K562 (cell line): ENCODE measurements around the gene R3HDM2. TPM values are rescaled to one million over a fixed set of nuclear protein-coding genes. Genes with fewer than 3 reads are reported as not detected.

Experiments used
- CC2D1A ChIP-seq: fragments of 450-650 bp; IDR thresholded peaks from 2 replicates; pipeline ENCODE4 v1.6.1; 2017; ENCODE audit warnings: mild to moderate bottlenecking
- HIVEP1 ChIP-seq: fragments of 250-450 bp; sonication (Bioruptor Pico); IDR thresholded peaks from 2 replicates; pipeline ENCODE4 v1.4.0; 2020; ENCODE audit warnings: mild to moderate bottlenecking
- ILF3 ChIP-seq: fragments of 450-650 bp; IDR thresholded peaks from 2 replicates; pipeline ENCODE4 v1.6.1; 2018; ENCODE audit warnings: antibody characterized with exemption, mild to moderate bottlenecking, moderate library complexity, borderline replicate concordance
- MYC ChIP-seq, 2 experiments: fragments of 250-450 bp in 1 of 2; sonication (Bioruptor Pico) in 1 of 2; IDR thresholded peaks; 2 replicates each; pipeline versions ENCODE4 v1.5.1 to v1.6.1; 2012 to 2021; ENCODE audit warnings: low read depth in 2 of 2, borderline replicate concordance in 1 of 2, improper control_type of control experiment in 1 of 2, low read length in 1 of 2, mild to moderate bottlenecking in 1 of 2, moderate library complexity in 1 of 2
- XRCC3 ChIP-seq: fragments of 450-650 bp; IDR thresholded peaks from 2 replicates; pipeline ENCODE4 v1.6.1; 2017; ENCODE audit warnings: mild to moderate bottlenecking, moderate library complexity
- ZNF584 ChIP-seq: fragments of 200-800 bp; sonication (Bioruptor generic); IDR thresholded peaks from 2 replicates; pipeline ENCODE4 v1.6.1; 2016; ENCODE audit warnings: low read depth, mild to moderate bottlenecking, missing genetic modification characterization, missing compliant biosample characterization
- polyA plus RNA-seq, 8 experiments: library from polyadenylated mRNA; depleted of rRNA in 4 of 8; stranded (reverse) in 5 of 8; unstranded in 3 of 8; fragments of >200 nt; fragmentation: Nextera tagmentation in 2 of 8; fragmentation: Illumina TruSeq in 1 of 8; extraction: Ambion mirVana in 2 of 8; extraction: Trizol in 1 of 8; gene quantifications; 2 replicates each; pipeline versions ENCODE4 v1.2.1 to v1.2.3, GENCODE V29; 2011 to 2014; ENCODE audit warnings: inconsistent platforms in 1 of 8, missing spikeins in 1 of 8
- total RNA-seq, 7 experiments: library from RNA; depleted of rRNA in 6 of 7; stranded (reverse); fragments of >200 nt in 6 of 7; fragmentation: Illumina TruSeq in 2 of 7; extraction: Trizol in 2 of 7; gene quantifications; 2 replicates each; pipeline versions ENCODE4 v1.2.1 to v1.2.3, GENCODE V29; 2011 to 2021; ENCODE audit warnings: low replicate concordance in 1 of 7
- TF ChIP-seq, protein P1 (sequence below), 2 experiments: fragments of 450-650 bp; formaldehyde crosslinking in 1 of 2; IDR thresholded peaks; 2 replicates each; pipeline versions ENCODE4 v1.4.0 to v1.6.1; 2014 to 2020; ENCODE audit warnings: mild to moderate bottlenecking in 2 of 2, borderline replicate concordance in 1 of 2, low read depth in 1 of 2
- TF ChIP-seq, protein P2 (sequence below): fragments of 150-350 bp; conservative IDR thresholded peaks from 2 replicates; pipeline ENCODE4 v1.6.1; 2014; ENCODE audit warnings: low read length
- TF ChIP-seq, protein P3 (sequence below): fragments of 200-800 bp; sonication (Bioruptor generic); IDR thresholded peaks from 2 replicates; pipeline ENCODE4 v1.6.1; 2016; ENCODE audit warnings: missing genetic modification characterization, missing compliant biosample characterization

The R3HDM2 gene
- total and polyA plus RNA-seq, 9 of the 15 experiments (the other 6 are each of a cell fraction or from before 2014, with no cell fraction given), result 3.3 to 18.8 (median 9.0) TPM

DNA sequence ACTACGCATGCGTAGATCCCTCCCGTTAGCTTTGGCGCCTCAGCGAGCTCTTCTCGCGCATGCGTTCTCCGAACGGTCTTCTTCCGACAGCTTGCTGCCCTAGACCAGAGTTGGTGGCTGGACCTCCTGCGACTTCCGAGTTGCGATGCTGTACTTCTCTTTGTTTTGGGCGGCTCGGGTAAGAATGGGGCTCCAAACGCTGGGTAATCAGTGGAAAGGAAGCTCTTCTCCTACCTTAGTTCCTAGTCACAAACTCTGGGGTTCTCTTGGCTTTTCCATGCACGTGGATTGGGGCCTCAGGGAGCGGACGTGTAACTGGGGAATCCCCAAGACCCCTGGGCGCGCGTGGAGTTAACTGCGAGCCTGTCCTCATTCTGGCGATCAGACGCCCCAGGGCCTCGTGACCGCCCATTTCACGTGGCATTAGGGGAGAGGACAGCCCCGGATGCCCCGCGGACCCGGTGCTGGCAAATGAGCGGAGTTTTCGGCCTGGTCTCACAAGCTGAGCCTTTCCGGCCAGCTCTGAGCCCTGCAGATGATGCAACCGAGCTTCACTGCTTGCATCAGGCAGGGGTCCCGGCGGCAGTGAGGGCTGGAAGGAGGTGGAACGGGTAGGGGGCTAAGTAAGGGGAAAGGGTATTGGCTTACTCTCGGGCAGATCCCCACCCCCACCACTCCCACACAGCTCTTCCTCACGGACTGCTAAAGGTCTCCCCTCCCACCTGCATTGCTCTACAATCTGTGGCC is 201.0 kb downstream of the R3HDM2 start, which contains the start of gene SHMT2 (continued):
- TF ChIP-seq MYC (IDR thresholded peaks at IDR 0.05; ENCODE audit: low read depth, low read length), result peak; percentile 84
- peak; percentile 93; the same call in 1 of the 2 replicates for TF ChIP-seq MYC (CRISPR knock-in tag; IDR thresholded peaks at IDR 0.05; ENCODE audit: borderline replicate concordance, low read depth)
- TF ChIP-seq, protein P1, sequence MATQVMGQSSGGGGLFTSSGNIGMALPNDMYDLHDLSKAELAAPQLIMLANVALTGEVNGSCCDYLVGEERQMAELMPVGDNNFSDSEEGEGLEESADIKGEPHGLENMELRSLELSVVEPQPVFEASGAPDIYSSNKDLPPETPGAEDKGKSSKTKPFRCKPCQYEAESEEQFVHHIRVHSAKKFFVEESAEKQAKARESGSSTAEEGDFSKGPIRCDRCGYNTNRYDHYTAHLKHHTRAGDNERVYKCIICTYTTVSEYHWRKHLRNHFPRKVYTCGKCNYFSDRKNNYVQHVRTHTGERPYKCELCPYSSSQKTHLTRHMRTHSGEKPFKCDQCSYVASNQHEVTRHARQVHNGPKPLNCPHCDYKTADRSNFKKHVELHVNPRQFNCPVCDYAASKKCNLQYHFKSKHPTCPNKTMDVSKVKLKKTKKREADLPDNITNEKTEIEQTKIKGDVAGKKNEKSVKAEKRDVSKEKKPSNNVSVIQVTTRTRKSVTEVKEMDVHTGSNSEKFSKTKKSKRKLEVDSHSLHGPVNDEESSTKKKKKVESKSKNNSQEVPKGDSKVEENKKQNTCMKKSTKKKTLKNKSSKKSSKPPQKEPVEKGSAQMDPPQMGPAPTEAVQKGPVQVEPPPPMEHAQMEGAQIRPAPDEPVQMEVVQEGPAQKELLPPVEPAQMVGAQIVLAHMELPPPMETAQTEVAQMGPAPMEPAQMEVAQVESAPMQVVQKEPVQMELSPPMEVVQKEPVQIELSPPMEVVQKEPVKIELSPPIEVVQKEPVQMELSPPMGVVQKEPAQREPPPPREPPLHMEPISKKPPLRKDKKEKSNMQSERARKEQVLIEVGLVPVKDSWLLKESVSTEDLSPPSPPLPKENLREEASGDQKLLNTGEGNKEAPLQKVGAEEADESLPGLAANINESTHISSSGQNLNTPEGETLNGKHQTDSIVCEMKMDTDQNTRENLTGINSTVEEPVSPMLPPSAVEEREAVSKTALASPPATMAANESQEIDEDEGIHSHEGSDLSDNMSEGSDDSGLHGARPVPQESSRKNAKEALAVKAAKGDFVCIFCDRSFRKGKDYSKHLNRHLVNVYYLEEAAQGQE (IDR thresholded peaks at IDR 0.05; ENCODE audit: borderline replicate concordance), result no peak
- TF ChIP-seq, protein P1 (CRISPR knock-in tag; IDR thresholded peaks at IDR 0.05; ENCODE audit: low read depth), result 0 out of 2 replicates have a peak, but pooled peaks have one; percentile 33
- TF ChIP-seq XRCC3, result no peak
- TF ChIP-seq, protein P2, sequence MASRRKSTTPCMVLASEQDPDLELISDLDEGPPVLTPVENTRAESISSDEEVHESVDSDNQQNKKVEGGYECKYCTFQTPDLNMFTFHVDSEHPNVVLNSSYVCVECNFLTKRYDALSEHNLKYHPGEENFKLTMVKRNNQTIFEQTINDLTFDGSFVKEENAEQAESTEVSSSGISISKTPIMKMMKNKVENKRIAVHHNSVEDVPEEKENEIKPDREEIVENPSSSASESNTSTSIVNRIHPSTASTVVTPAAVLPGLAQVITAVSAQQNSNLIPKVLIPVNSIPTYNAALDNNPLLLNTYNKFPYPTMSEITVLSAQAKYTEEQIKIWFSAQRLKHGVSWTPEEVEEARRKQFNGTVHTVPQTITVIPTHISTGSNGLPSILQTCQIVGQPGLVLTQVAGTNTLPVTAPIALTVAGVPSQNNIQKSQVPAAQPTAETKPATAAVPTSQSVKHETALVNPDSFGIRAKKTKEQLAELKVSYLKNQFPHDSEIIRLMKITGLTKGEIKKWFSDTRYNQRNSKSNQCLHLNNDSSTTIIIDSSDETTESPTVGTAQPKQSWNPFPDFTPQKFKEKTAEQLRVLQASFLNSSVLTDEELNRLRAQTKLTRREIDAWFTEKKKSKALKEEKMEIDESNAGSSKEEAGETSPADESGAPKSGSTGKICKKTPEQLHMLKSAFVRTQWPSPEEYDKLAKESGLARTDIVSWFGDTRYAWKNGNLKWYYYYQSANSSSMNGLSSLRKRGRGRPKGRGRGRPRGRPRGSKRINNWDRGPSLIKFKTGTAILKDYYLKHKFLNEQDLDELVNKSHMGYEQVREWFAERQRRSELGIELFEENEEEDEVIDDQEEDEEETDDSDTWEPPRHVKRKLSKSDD, result no peak
- no peak for TF ChIP-seq HIVEP1
- 0 out of 2 replicates have a peak, but pooled peaks have one; percentile 13 for TF ChIP-seq CC2D1A
- TF ChIP-seq, protein P3, sequence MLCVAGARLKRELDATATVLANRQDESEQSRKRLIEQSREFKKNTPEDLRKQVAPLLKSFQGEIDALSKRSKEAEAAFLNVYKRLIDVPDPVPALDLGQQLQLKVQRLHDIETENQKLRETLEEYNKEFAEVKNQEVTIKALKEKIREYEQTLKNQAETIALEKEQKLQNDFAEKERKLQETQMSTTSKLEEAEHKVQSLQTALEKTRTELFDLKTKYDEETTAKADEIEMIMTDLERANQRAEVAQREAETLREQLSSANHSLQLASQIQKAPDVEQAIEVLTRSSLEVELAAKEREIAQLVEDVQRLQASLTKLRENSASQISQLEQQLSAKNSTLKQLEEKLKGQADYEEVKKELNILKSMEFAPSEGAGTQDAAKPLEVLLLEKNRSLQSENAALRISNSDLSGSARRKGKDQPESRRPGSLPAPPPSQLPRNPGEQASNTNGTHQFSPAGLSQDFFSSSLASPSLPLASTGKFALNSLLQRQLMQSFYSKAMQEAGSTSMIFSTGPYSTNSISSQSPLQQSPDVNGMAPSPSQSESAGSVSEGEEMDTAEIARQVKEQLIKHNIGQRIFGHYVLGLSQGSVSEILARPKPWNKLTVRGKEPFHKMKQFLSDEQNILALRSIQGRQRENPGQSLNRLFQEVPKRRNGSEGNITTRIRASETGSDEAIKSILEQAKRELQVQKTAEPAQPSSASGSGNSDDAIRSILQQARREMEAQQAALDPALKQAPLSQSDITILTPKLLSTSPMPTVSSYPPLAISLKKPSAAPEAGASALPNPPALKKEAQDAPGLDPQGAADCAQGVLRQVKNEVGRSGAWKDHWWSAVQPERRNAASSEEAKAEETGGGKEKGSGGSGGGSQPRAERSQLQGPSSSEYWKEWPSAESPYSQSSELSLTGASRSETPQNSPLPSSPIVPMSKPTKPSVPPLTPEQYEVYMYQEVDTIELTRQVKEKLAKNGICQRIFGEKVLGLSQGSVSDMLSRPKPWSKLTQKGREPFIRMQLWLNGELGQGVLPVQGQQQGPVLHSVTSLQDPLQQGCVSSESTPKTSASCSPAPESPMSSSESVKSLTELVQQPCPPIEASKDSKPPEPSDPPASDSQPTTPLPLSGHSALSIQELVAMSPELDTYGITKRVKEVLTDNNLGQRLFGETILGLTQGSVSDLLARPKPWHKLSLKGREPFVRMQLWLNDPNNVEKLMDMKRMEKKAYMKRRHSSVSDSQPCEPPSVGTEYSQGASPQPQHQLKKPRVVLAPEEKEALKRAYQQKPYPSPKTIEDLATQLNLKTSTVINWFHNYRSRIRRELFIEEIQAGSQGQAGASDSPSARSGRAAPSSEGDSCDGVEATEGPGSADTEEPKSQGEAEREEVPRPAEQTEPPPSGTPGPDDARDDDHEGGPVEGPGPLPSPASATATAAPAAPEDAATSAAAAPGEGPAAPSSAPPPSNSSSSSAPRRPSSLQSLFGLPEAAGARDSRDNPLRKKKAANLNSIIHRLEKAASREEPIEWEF (CRISPR knock-in tag), result no peak
- TF ChIP-seq ILF3, result no peak
- TF ChIP-seq ZNF584 (CRISPR knock-in tag), result no peak
